Mesenchymal stem cell (in vitro differentiated cells and primary cell): ENCODE data around the gene NLGN1.

Experiments
- DNase-seq: peaks from one replicate; pipeline ENCODE4 v3.0.0-alpha.2; 2013
- H2AFZ ChIP-seq: one replicate; pipeline ENCODE4 v1.6.1; 2013; ENCODE audit warnings: low read depth, mild to moderate bottlenecking, control low read depth, inconsistent platforms, low read length, moderate library complexity
- H2AK5ac ChIP-seq: 2 replicates; pipeline ENCODE4 v1.6.1; 2013; ENCODE audit warnings: low read length, moderate library complexity, mild to moderate bottlenecking, inconsistent platforms; ENCODE audit not compliant: severe bottlenecking
- H2BK120ac ChIP-seq: one replicate; pipeline ENCODE4 v1.6.1; 2013; ENCODE audit warnings: low read depth, mild to moderate bottlenecking, inconsistent platforms, low read length, moderate library complexity
- H2BK12ac ChIP-seq, 2 experiments: one replicate each; pipeline ENCODE4 v1.6.1; 2013; ENCODE audit warnings: inconsistent platforms in 2 of 2, low read length in 2 of 2, mild to moderate bottlenecking in 2 of 2, moderate library complexity in 2 of 2, control low read depth in 1 of 2
- H2BK15ac ChIP-seq: one replicate; pipeline ENCODE4 v1.6.1; 2013; ENCODE audit warnings: mild to moderate bottlenecking, low read depth, inconsistent platforms; ENCODE audit not compliant: poor library complexity, severe bottlenecking
- H2BK5ac ChIP-seq: 2 replicates; pipeline ENCODE4 v1.6.1; 2013; ENCODE audit warnings: low read depth, mild to moderate bottlenecking, low read length, control low read depth, inconsistent platforms; ENCODE audit not compliant: poor library complexity, severe bottlenecking
- H3K14ac ChIP-seq, 2 experiments: one replicate each; pipeline ENCODE4 v1.6.1; 2013; ENCODE audit warnings: inconsistent platforms in 2 of 2, low read length in 2 of 2, control low read depth in 1 of 2, mild to moderate bottlenecking in 1 of 2, moderate library complexity in 1 of 2
- H3K18ac ChIP-seq, 2 experiments: one replicate each; pipeline ENCODE4 v1.6.1; 2013; ENCODE audit warnings: inconsistent platforms in 2 of 2, low read length in 2 of 2, control low read depth in 1 of 2, low read depth in 1 of 2, mild to moderate bottlenecking in 1 of 2
- H3K23ac ChIP-seq, 2 experiments: one replicate each; pipeline ENCODE4 v1.6.1; 2013; ENCODE audit warnings: inconsistent platforms in 2 of 2, low read length in 2 of 2, mild to moderate bottlenecking in 2 of 2, moderate library complexity in 2 of 2, control low read depth in 1 of 2
- H3K27ac ChIP-seq: 2 replicates; pipeline ENCODE4 v1.5.1; 2013; ENCODE audit warnings: mild to moderate bottlenecking, moderate library complexity, low read length, control low read depth, inconsistent platforms; ENCODE audit not compliant: poor library complexity, severe bottlenecking
- H3K27me3 ChIP-seq, 2 experiments: 2 replicates each; pipeline versions ENCODE4 v1.6.1 to v1.7.0; 2013; ENCODE audit warnings: low read length in 2 of 2, mild to moderate bottlenecking in 2 of 2, moderate library complexity in 2 of 2, control low read depth in 1 of 2, inconsistent platforms in 1 of 2; ENCODE audit not compliant: control insufficient read depth in 1 of 2, insufficient read depth in 1 of 2
- H3K36me3 ChIP-seq, 2 experiments: 2 replicates each; pipeline versions ENCODE4 v1.6.1 to v1.7.0; 2013; ENCODE audit warnings: low read length in 2 of 2, control low read depth in 1 of 2, inconsistent platforms in 1 of 2, low read depth in 1 of 2, mild to moderate bottlenecking in 1 of 2; ENCODE audit not compliant: insufficient read depth in 2 of 2, control insufficient read depth in 1 of 2
- H3K4ac ChIP-seq, 2 experiments: one replicate each; pipeline ENCODE4 v1.6.1; 2013; ENCODE audit warnings: inconsistent platforms in 2 of 2, low read length in 2 of 2, mild to moderate bottlenecking in 2 of 2, moderate library complexity in 2 of 2, control low read depth in 1 of 2, low read depth in 1 of 2
- H3K4me1 ChIP-seq: 2 replicates; pipeline ENCODE4 v1.6.1; 2013; ENCODE audit warnings: low read depth, low read length, control low read depth; ENCODE audit not compliant: control insufficient read depth, insufficient read depth
- H3K4me2 ChIP-seq: 2 replicates; pipeline ENCODE4 v1.6.1; 2013; ENCODE audit warnings: low read length, mild to moderate bottlenecking, inconsistent platforms; ENCODE audit not compliant: poor library complexity, severe bottlenecking
- H3K4me3 ChIP-seq, 2 experiments: 2 replicates each; pipeline versions ENCODE4 v1.5.1 to v1.7.0; 2013; ENCODE audit warnings: low read length in 2 of 2, mild to moderate bottlenecking in 2 of 2, control low read depth in 1 of 2, low read depth in 1 of 2; ENCODE audit not compliant: insufficient read depth in 1 of 2
- H3K79me1 ChIP-seq: replicated peaks from 2 replicates; pipeline ENCODE4 v1.6.1; 2013; ENCODE audit warnings: mild to moderate bottlenecking, control low read depth, low read length, inconsistent platforms; ENCODE audit not compliant: poor library complexity, severe bottlenecking
- H3K9ac ChIP-seq: 2 replicates; pipeline ENCODE4 v1.7.0; 2013; ENCODE audit warnings: mild to moderate bottlenecking, low read length, moderate library complexity
- H3K9me3 ChIP-seq: 2 replicates; pipeline ENCODE4 v1.7.0; 2013; ENCODE audit warnings: mild to moderate bottlenecking, low read length; ENCODE audit not compliant: control insufficient read depth
- H4K8ac ChIP-seq: one replicate; pipeline ENCODE4 v1.6.1; 2013; ENCODE audit warnings: inconsistent platforms, mild to moderate bottlenecking, low read length, moderate library complexity
- H4K91ac ChIP-seq: one replicate; pipeline ENCODE4 v1.6.1; 2013; ENCODE audit warnings: mild to moderate bottlenecking, low read length, inconsistent platforms
- WGBS: methylation state at CpG from one replicate; pipeline ENCODE4 v1.1.7; 2013; ENCODE audit warnings: mixed read lengths; 5-methylcytosine and 5-hydroxymethylcytosine counted together

Gene NLGN1

GRCh38 chr3:174049472-174049871, 651.9 kb downstream of the NLGN1 start:
- H4K8ac ChIP-seq = no peak overlapping the region
- WGBS = 94% methylated on average over 3 of the region's 3 CpGs
- DNase-seq = no peak

GRCh38 chr3:174051191-174051590, 653.6 kb downstream of the NLGN1 start:
- H4K8ac ChIP-seq = no peak overlapping the region
- H2AFZ ChIP-seq = no peak overlapping the region
- no peak overlapping the region for H2BK12ac ChIP-seq
- no peak overlapping the region for H3K18ac ChIP-seq
- H3K4me3 ChIP-seq = no peak overlapping the region
- no peak overlapping the region for H2BK5ac ChIP-seq
- H2BK15ac ChIP-seq = no peak overlapping the region
- no peak overlapping the region for H3K27ac ChIP-seq
- H3K23ac ChIP-seq = no peak overlapping the region
- no peaks in the 10 kb centered on the region for H3K9me3 ChIP-seq
- no peak overlapping the region for H3K4ac ChIP-seq
- no peak overlapping the region for H3K9ac ChIP-seq
- no peak overlapping the region for H3K4me2 ChIP-seq
- no peaks in the 10 kb centered on the region for H3K4me1 ChIP-seq
- H3K14ac ChIP-seq = no peak overlapping the region
- no peak overlapping the region for H2AK5ac ChIP-seq
- H2BK120ac ChIP-seq = no peak overlapping the region
- H3K36me3 ChIP-seq = no peaks in the 10 kb centered on the region
- no peaks in the 10 kb centered on the region for H3K27me3 ChIP-seq
- 93% methylated on average over 5 of the region's 5 CpGs for WGBS
- H3K79me1 ChIP-seq = no peaks in the 10 kb centered on the region
- no peak for DNase-seq
- no peak overlapping the region for H4K91ac ChIP-seq

More at GRCh38 chr3:174049472-174049871, 651.9 kb downstream of the NLGN1 start:
- Histone ChIP-seq H3K4me1 (no peaks in the 10 kb centered on the region), H3K9me3 (peaks cover 10% of the 10 kb centered on the region), H3K4me3 (no peak overlapping the region), H3K27ac (no peak overlapping the region), H4K91ac (no peak overlapping the region), H2BK15ac (no peak overlapping the region), H3K4ac (no peak overlapping the region), H2BK12ac (no peak overlapping the region), H3K23ac (no peak overlapping the region), H3K79me1 (no peaks in the 10 kb centered on the region), H3K18ac (no peak overlapping the region), H3K27me3 (no peaks in the 10 kb centered on the region), H3K14ac (no peak overlapping the region), H3K9ac (no peak overlapping the region), H2AFZ (no peak overlapping the region), H2AK5ac (no peak overlapping the region), H3K4me2 (no peak overlapping the region), H2BK5ac (no peak overlapping the region), H3K36me3 (no peaks in the 10 kb centered on the region), H2BK120ac (no peak overlapping the region)

GRCh38 chr3:174058804-174059203, 661.3 kb downstream of the NLGN1 start:
- 79% methylated on average over 3 of the region's 4 CpGs for WGBS
- Histone ChIP-seq H3K14ac (no peak overlapping the region), H4K91ac (no peak overlapping the region), H2BK15ac (no peak overlapping the region), H3K4me1 (no peaks in the 10 kb centered on the region), H2AFZ (no peak overlapping the region), H3K4me2 (no peak overlapping the region), H3K4ac (no peak overlapping the region), H4K8ac (no peak overlapping the region), H2BK120ac (no peak overlapping the region), H3K27me3 (no peaks in the 10 kb centered on the region), H3K9ac (no peak overlapping the region), H2BK12ac (no peak overlapping the region), H3K18ac (no peak overlapping the region), H3K4me3 (no peak overlapping the region), H3K9me3 (peaks cover 25% of the 10 kb centered on the region), H3K27ac (no peak overlapping the region), H2AK5ac (no peak overlapping the region), H2BK5ac (no peak overlapping the region), H3K23ac (no peak overlapping the region), H3K36me3 (no peaks in the 10 kb centered on the region), H3K79me1 (no peaks in the 10 kb centered on the region)
- no peak for DNase-seq

GRCh38 chr3:174060431-174060830, 662.9 kb downstream of the NLGN1 start:
- Histone ChIP-seq H3K79me1 (no peaks in the 10 kb centered on the region), H3K4me1 (no peaks in the 10 kb centered on the region), H3K9me3 (peaks cover 26% of the 10 kb centered on the region), H3K27me3 (no peaks in the 10 kb centered on the region), H2BK15ac (no peak overlapping the region), H4K91ac (no peak overlapping the region), H3K9ac (no peak overlapping the region), H3K4me3 (no peak overlapping the region), H2BK12ac (no peak overlapping the region), H2AK5ac (no peak overlapping the region), H3K36me3 (no peaks in the 10 kb centered on the region), H3K4ac (no peak overlapping the region), H2BK120ac (no peak overlapping the region), H3K23ac (no peak overlapping the region), H3K4me2 (no peak overlapping the region), H2BK5ac (no peak overlapping the region), H4K8ac (no peak overlapping the region), H3K18ac (no peak overlapping the region), H3K27ac (no peak overlapping the region), H3K14ac (no peak overlapping the region), H2AFZ (no peak overlapping the region)
- no peak for DNase-seq
- WGBS = 50% methylated on average over 1 of the region's 2 CpGs
